ENCODE measurements around the gene FRMD3.

The FRMD3 gene

GRCh38 chr9:83432877-83433550 is 105.2 kb downstream of the FRMD3 start:
- no peak for DNase-seq (ENCODE audit: low spot score)

- peak; percentile 45 for DNase-seq (ENCODE audit: low spot score)
Measured at GRCh38 chr9:83432104-83432627, 106.0 kb downstream of the FRMD3 start.

GRCh38 chr9:83431101-83432060 is 106.8 kb downstream of the FRMD3 start:
- DNase-seq (ENCODE audit: low spot score) = no peak

GRCh38 chr9:83430681-83431080 is 107.5 kb downstream of the FRMD3 start:
- DNase-seq (ENCODE audit: low spot score) = no peak

GRCh38 chr9:83429229-83429628 is 109.0 kb downstream of the FRMD3 start:
- DNase-seq (ENCODE audit: low spot score) = no peak

GRCh38 chr9:83425240-83425639 is 113.0 kb downstream of the FRMD3 start:
- no peak for DNase-seq (ENCODE audit: low spot score)

GRCh38 chr9:83424831-83425230 is 113.4 kb downstream of the FRMD3 start:
- DNase-seq (ENCODE audit: low spot score) = no peak

- DNase-seq (ENCODE audit: low spot score) = no peak
Measured at GRCh38 chr9:83423815-83424707, 114.1 kb downstream of the FRMD3 start.

- DNase-seq (ENCODE audit: low spot score) = peak; percentile 49
Measured at GRCh38 chr9:83422527-83422926, 115.7 kb downstream of the FRMD3 start.

GRCh38 chr9:83420486-83420885 is 117.7 kb downstream of the FRMD3 start:
- DNase-seq (ENCODE audit: low spot score) = no peak

- no peak for DNase-seq (ENCODE audit: low spot score)
Measured at GRCh38 chr9:83419961-83420360, 118.2 kb downstream of the FRMD3 start.

GRCh38 chr9:83418283-83418682 is 119.9 kb downstream of the FRMD3 start:
- DNase-seq (ENCODE audit: low spot score) = no peak

- no peak for DNase-seq (ENCODE audit: low spot score)
Measured at GRCh38 chr9:83413367-83413766, 124.8 kb downstream of the FRMD3 start.

- no peak for DNase-seq (ENCODE audit: low spot score)
Measured at GRCh38 chr9:83410701-83411100, 127.5 kb downstream of the FRMD3 start.

- DNase-seq (ENCODE audit: low spot score) = no peak
Measured at GRCh38 chr9:83406921-83407320, 131.3 kb downstream of the FRMD3 start.

GRCh38 chr9:83405759-83406158 is 132.4 kb downstream of the FRMD3 start:
- DNase-seq (ENCODE audit: low spot score) = no peak

- DNase-seq (ENCODE audit: low spot score) = no peak
Measured at GRCh38 chr9:83403527-83404238, 134.5 kb downstream of the FRMD3 start.

- no peak for DNase-seq (ENCODE audit: low spot score)
Measured at GRCh38 chr9:83401328-83401900, 136.8 kb downstream of the FRMD3 start.

GRCh38 chr9:83396813-83397212 is 141.4 kb downstream of the FRMD3 start:
- DNase-seq (ENCODE audit: low spot score) = no peak

- no peak for DNase-seq (ENCODE audit: low spot score)
Measured at GRCh38 chr9:83396342-83396741, 141.9 kb downstream of the FRMD3 start.

GRCh38 chr9:83392228-83392627 is 146.0 kb downstream of the FRMD3 start:
- DNase-seq (ENCODE audit: low spot score) = no peak
